HK-2 (cell line): ENCODE results near the gene IL4.
"Not testable (repeated sequence)": the region's sequence is repeated elsewhere in the genome, so short reads cannot be mapped to it uniquely, and the experiment has no call there.

Experiments used
- DNase-seq: peaks from one replicate; pipeline ENCODE4 v3.0.0-alpha.2; 2018; ENCODE audit not compliant: unreplicated experiment

Gene IL4

DNA sequence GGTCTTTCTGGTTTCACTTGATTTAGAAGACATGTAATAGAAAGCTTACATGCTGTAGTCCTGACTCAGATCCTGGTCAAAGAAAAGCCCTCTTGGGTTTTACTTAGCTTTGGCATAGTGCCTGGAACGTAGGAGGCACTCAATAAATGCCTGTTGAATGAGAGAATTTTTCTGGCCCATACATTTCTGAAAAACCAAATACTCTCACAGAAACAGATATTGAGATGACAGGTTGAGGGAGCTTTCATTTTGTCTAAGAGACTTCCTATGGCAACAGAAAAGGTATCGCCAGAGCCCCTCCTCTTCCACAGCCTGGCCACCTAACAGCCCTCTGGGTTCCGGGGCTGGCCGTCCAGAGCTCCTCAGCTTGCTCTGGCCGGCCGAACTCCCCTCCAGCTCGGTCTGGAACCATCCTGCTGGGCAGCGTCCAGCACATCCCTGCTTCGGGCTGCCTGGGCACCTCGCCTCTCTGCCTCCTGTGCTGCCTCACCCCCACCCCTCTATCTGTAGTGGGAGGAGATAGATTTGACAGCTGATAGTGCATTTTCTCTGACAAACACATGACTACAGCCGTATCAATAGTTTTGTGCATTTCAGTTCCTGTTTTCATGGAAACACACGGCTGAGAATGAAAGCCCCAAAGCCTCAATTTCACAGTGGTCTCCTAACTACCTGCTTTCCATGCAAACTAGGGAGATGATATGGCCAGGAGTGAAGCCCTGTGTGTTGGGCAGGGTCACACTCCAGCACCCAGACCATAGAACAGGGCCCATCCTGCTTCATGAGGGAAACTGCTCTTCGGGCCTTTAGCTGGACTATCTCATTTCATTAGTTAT, 1.1 kb downstream of the IL4 start:
- DNase-seq = no peak

DNA sequence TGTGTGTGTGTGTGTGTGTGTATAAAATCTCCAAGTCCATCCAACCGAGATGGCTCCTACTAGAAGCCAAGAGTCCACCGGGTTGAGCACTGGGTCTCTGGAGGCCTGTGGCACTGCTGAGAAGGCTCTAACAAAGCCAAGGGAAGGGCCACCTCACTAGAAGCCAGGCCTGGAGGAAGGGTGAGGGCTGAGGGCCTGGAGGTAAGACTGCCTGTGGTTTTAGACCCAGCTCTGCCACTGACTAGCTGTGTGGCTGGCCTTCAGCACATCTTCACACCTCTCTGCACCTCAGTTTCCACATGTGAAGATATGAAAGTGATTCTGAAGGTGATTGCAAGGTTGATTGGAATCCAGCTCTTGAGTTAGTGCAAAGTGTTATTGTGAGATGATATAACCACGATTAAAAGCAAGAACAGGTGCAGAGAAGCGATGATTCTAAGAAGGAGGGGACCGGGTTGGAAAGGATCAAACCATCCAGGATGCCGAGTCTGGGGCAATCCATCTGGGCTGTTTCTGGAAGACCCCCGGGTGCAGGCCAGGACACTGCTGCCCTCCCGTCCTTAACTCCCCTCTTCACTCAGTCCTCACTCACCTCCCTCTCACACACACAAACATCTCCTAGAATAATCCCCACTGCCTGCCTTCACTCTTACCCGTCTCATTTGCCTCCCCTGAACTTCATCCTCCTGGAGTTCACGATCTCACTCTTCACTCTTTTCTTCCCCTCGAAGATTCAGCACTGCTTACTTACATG, 2.3 kb downstream of the IL4 start:
- DNase-seq = no peak

DNA sequence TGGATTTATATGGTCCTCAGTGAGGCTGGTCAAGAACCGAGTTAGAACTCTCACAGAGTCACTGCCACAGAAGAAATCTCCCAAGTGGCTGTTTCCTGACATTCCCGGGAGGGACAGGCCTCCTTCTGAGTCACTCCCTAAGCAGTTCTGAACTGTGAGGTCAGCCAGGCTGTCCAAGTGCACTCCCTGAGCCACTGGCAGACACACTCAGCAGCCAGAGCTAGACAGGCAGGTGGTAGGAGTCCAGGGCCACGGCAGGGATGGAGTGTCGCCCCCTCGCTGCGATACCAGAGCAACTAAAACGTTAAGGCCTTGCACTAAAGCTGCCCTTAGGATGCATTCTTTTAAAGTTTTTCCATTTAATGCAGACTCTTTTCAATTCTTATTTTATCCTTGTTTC, 3.4 kb downstream of the IL4 start:
- peak; percentile 76 for DNase-seq

DNA sequence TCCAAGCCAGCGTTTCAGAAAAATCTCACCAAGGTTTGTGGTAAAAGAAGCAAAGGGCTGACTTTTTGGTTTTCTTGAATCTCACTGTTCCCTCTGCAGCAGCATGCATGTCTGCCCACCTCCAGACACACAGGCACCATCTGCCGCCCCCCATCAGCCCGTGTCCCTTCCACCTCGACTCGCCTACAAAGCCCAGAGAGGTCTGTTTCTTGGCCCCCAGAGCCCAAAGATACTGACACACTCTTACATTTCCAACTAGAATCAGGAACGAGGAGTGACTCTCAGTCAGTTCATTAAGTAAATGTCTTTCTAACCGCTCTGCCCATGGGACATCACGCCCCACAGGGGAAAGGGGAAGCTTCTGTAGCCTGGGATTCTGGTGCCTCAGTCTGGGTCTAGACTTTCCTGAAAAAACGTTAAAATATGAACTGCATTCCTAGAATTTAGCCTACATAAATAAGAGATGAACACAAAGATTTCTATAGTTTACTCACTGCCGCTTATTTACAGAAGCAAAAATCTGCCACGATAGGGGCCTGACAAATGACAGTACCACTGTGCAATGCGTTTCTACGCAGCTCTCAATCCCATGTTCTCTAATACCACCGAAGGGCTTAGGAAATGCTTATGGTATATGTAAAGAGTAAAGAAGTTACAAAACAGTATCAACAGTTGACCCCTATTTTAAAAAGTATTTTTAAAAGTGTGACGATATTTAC, 4.1 kb downstream of the IL4 start:
- no peak for DNase-seq

DNA sequence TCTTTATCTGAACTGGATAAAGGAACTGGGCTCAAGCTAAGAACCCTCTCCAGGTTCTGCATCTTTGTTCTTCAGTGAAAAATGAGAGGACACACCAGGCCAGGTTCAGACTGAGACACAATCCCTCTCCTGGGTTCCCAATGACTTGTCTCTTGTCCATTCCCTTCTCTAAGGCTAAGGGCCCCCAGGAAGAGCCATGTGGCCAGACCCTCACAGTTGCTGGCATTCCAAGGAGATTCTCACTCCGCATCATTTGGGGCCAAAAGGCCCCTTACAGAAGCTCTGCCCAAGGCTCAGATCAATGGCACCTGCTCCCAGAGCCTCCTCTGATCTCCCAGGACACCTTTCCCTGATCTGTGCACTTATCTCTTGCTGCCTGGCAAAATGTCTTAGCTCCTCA, 4.9 kb downstream of the IL4 start:
- DNase-seq = no peak

DNA sequence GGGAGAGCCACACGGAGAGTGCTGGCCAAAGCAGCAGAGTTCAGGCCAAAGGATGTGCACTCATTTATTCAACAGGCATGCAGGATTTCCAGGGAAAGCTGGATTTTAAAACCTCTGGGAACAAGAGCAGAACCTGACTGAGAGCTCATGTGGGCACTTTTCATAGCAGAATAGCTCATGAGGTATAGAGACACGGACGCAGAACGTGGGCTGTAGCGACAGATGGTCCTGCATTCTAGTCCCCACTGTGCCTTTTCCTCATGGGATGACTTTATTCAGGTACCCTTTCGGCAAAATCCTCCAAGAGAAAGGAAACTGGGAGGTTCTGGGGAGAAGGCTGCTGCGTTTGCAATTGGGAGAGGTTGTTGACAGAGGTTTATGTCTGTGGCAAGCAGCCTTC, 5.4 kb downstream of the IL4 start:
- DNase-seq = no peak

DNA sequence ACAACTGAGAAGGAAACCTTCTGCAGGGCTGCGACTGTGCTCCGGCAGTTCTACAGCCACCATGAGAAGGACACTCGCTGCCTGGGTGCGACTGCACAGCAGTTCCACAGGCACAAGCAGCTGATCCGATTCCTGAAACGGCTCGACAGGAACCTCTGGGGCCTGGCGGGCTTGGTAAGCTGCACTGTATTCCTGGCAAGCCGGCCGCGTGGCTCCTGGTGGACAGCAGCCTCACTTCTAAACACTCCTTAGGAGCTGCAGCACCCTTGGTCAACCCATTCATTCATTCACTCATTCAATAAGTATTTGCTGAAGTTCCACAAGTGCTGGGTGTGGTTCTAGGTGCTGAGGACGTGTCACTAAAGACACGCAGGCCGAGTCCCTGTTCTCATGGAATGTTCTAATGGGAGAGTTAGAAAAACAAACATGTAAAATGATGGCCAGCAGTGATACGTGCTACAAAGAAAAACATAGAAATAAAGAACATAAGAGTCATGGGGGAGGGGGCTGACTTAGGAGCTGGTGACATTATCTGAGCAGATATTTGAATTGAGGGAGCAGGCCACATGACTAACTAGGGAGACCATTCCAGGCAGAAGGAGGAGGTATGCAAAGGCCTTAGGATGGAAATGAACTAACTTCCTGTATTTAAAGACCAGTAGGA, 6.1 kb downstream of the IL4 start:
- DNase-seq = no peak

DNA sequence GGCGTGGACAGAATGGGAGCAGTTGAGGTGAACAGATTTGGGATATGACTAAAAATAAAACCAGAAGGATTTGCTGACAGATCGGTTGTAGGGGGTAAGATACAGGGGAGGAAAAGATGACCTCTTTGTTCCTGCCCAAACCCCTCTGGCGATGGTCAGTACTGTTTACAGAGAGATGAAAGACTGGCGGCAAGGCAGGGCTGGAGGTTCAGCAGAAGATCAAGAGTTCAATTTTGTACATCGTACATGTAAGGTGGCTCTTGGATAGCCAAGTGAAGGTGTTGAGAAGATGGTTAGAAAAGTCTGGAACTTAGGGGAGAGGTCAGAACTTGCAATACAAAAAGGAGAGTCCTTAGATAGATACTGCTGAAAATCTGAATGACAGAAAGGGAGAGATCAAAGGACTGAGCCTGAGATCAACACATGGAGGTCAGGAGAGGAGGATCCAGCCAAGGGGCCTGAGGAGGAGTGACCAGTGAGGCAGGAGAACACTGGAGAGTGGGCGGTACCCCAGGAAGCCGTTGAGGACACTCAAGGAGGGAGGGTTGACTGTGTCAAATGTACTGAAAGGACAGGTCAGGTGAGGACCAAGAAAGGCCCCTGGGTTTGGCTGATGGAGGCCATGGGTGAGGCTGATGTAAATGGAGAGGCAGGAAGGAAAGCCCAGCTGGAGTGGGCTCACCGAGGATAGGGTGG, 7.1 kb downstream of the IL4 start:
- DNase-seq = no peak

DNA sequence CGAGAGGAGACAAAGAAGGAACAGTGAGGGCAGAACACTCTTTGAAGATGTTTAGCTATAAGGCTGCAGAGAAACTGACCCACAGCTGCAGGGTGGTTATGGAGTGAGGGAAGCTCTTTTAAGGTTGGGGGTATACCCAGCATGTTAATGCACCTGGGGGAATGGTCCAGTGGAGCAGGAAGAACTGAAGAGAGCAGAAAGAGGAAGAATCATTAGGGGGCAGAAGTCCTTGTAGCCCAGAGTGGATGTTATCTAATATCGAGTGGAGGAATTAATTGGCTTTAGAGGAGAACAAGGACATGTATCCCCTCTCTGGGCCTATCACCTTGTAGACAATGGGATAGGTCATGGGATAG, 7.7 kb downstream of the IL4 start:
- no peak for DNase-seq

DNA sequence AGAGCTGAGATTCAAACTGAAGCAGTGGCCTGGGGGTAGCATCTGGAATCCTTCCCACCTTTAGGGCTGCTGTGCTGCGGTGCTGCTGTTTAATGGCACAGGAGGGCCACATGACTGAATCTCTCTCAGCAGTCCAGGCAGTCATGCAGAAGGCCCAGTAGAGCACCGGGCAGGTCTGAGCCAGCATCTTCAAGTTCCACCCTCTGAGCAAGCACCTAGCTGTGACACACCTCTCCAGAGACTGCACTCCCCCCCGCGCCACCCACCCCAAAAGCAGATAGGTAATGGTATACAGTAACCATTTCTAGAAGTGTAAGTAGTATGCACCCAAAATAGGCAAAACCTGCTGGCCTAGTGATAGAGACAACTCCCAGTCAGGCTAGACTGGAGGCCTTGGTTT, 8.2 kb downstream of the IL4 start:
- no peak for DNase-seq

DNA sequence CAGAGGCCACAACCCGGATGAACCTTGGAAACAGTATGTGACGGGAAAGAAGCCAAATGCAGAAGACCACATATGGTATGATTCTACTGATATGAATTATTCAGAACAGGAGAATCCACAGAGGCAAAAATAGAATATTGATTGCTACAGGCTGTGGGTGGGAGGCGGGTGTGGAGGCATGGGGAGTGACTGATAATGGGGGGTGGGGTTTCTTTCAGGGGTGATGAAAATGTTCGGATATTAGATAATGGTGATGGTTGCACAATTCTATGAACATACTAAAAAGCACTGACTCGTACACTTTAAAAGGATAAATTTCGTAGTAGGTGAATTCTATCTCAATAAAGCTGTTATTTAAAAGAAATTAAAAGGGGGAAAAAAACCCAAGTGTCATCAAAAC, 10.7 kb downstream of the IL4 start:
- no peak for DNase-seq

DNA sequence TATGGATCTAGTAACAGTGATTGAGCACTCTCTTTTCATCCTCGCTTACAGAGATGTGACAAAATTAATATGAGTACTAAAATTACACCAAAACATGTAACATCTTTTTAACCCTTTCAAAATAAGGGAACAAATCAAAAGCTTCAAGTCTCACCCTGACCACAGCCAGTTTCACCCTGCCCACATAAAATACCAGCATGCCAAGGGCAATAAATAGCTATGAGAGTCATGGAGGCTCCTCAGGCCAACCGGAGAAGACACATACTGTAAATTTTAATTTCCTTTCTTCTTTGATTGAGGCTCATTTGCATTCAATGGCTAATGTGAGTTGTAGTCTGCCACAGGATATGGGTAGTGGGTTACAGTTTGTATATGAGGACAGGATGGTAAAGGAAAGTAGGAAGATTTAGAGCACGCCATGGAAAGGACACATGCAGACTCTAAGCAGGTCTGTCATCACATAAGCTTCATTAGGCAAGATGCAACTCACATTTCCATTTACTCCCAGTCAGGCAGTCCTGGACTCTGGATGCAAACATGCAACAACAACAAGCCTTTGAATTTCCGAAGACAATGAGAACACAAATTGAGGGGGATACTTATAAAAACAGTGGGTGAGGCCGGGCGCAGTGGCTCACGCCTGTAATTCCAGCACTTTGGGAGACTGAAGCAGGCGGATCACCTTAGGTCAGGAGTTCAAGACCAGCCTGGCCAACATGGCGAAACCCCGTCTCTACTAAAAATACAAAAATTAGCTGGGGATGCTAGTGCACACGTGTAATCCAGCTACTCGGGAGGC, 11.3 kb downstream of the IL4 start:
- no peak for DNase-seq

DNA sequence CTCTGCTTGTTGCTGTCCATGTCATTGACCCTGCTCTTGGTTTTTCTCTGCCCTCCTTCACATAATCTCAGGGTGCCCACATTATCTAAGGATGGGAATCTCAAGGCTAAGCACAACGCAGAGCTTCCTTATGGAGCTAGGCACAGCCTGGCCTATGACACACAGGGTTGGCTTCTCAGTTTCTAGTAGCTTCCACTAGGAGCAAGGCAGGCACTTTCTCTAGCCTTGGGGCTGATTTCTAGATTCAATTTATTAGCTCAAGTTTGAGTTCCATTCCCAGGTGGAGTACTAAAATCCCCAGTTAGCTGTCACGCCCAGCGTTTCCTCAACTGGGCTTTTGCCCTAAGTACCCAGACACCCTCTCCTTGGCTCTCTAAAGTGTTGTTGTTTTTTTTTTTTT, 12.4 kb downstream of the IL4 start:
- no peak for DNase-seq

DNA sequence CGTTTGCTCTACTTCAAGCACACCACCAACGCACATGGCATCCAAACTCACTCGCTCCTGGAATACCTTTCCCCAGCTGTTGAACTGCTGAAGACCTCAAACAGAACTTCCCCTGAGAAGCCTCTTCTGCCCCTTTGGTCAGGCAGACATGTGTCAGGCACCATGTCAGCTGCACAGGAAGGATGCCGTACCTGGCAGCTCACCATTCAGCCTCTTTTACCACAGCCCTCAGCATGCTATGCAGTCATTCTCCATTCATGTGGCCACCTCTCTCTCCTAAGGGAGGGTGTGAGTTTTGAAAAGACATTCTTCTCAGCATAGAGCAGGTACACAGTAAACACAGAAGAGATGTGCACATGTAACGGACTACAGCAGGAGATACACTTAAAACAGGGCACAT, 14.2 kb downstream of the IL4 start:
- DNase-seq = no peak

DNA sequence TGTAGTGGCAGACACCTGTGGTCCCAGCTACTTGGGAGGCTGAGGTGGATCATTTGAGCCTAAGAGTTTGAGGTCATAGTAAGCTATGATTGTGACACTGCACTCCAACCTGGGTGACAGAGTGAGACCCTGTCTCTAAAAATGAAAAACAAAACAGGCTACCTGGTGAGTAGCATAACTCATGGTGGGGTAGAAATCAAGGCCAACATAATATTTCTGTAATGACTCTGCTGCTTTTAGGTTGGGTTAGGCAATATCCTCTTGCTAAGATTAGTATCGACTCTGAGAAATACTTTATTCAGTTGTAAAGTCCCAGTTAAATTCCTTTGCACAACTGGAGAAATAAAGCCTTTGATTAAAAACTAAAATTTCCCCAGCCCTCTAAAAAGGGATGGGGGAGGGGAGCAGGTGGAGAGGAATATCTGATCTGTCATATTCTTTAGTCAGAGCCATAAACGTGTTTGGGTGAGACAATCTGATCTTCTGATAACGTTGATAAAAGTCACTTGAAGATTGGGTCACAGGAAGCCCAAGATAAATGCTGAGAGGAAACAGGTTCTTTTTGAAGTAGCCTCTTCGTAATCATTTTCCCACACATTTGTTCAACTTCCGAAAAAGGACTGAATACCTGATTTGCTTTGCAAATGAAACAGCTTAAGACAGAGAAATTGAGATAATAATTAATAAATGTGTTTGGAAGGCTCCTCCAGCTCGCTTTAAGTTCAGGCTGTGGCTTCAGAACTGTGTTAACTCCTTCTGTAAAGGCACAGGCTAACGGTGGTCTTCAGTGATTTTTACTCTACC, 14.9 kb downstream of the IL4 start:
- no peak for DNase-seq

DNA sequence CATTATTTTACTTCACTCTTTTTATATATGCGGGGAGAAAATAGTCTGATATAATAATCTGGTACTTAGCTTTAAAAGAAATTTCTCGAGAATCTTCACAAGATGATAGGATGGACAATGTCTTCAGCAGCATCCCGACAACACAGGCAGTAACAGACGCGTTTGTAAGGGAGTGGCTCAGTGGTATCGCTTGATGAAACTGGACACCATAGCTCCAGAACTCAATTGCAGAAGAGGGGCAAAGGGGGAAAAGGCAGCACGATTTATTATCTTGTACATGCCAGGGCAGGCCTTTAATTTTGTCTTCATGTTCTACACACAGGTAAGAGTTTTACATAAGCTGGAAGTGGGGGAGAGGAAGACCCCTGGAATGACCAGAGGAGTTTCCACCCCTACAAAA, 15.7 kb downstream of the IL4 start:
- no peak for DNase-seq

DNA sequence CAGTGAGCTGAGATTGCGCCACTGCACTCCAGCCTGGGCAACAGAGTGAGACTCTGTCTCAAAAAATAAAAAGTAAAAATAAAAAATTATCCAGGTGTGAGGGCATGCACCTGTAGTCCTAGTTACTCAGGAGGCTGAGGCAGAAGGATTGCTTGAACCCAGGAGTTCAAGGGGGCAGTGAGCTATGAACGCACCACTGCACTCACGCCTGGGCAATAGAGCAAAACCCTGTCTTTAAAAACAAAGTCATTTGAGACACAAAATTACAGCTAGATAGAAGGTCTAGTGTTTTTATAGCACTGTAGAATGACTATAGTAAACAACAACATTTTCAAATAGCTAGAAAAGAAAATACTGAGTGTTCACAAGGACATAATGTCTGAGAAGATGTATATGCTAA, 16.4 kb downstream of the IL4 start:
- no peak for DNase-seq

DNA sequence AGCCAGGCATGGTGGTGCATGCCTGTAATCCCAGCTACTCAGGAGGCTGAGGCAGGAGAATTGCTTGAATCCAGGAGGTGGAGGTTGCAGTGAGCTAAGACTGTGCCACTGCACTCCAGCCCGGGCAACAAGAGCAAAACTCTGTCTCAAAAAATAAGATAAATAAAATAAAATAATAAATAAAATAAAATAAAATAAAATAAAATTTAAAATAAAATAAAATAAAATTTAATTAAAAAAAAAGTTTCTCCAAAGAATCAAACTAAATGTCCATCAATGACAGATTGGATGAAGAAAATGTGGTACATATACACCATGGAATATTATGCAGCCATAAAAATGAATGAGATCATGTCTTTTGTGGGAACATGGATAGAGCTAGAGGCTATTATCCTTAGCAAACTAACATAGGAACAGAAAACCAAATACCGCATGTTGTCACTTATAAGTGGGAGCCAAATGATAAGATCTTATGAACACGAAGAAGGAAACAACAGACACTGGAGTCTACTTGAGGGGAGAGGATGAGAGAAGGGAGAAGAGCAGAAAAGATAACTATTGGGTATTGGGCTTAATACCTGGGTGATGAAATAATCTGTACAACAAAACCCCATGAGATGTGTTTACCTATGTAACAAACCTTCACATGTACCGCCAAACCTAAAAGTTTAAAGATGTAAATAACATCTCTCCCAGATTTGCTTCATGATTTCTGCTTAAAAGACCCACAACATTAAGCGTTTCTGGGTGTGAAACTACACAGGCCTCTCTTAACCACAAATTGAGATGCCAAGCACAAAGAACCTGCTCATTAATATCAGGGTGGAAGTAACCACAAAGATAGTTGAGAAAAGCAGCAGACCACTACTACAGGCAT, 18.2 kb downstream of the IL4 start:
- DNase-seq = not testable (repeated sequence)

DNA sequence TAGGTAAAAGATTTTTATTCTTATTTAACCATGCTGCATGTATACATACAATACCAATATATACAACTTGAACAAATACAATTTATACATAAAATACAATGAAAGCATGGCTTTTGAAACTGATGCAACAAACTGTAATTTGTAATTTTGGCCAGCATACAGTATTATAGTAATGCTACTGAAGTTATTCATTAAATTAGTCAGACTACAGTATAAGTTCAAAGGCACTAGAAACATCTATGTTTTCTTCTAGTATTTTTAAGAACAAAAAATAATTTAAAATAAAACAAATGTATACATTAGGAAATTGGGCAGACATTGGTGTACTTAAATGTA, 18.8 kb downstream of the IL4 start:
- DNase-seq = no peak
